ENCODE data around the gene VAMP7. TPM values are rescaled to one million over a fixed set of nuclear protein-coding genes. Genes with fewer than 3 reads are reported as not detected.

The VAMP7 gene
- total and polyA plus RNA-seq, 9 of the 15 experiments (the other 6 are each of a cell fraction or from before 2014, with no cell fraction given): 38.4 to 100 (median 67.7) TPM

DNA sequence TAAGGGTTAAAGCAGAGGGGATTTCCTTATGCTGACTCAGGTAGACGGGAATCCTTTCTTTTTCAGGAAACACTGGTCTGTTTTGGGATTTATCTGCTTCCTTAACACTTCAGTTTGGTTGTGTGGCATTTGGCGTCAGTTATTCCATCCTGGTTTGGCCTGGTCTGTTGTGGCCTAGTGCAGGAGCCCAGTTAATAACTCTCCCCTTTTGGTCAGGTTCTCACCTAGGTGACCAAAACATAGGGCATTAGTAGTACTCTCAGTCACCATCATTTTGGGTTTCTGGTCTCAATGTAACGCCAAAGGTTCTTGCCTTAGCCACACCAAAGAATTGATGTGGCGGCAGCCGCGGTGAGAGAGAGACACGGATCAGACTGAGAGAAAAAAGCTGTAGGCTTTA, 76.7 kb downstream of the VAMP7 start:
- DNase-seq (ENCODE audit: extremely low read depth in 1 of 4, low spot score in 3 of 4) (no peak), FAIRE-seq (no peak), ATAC-seq (peak; percentile 53; the same call in 2 of the 3 replicates)
- ChIA-PET CTCF (ENCODE audit: low intra/inter-chr PET ratio) (no interaction called here), POLR2A (no interaction called here)
- peak overlapping the region; percentile 47; the same call in 1 of the 3 replicates for H3K27ac ChIP-seq (ENCODE audit: extremely low read depth, low read depth, low read length)
- no peak overlapping the region for H3K4me3 ChIP-seq
- H3K4me1 ChIP-seq (replicated peaks in 1 of 2; ENCODE audit: control insufficient read depth in 2 of 2, insufficient read depth in 2 of 2, low read length in 2 of 2): peaks cover 0 to 26% of the 10 kb centered on the region in 2 experiments; a peak in 4 of 5 replicates
- no peak overlapping the region for H3K4me2 ChIP-seq (ENCODE audit: insufficient read depth, low read length)
- no peak overlapping the region for H3K9ac ChIP-seq (ENCODE audit: insufficient read depth in 1 of 2, low read depth in 2 of 2, low read length in 2 of 2)
- H3K9me3 ChIP-seq (replicated peaks; ENCODE audit: control insufficient read depth, insufficient read depth, low read depth, low read length): no peaks in the 10 kb centered on the region; the same call in 1 of the 2 replicates
- peak overlapping the region; percentile 84 for H2AFZ ChIP-seq (ENCODE audit: low read depth, low read length)
- no TSS peak for BruUV-seq (replicated peaks)
- no peaks in the 10 kb centered on the region for H3K27me3 ChIP-seq (ENCODE audit: control insufficient read depth in 2 of 2, insufficient read depth in 2 of 2, low read length in 2 of 2)
- H3K79me2 ChIP-seq (ENCODE audit: control insufficient read depth, insufficient read depth, low read length): no peaks in the 10 kb centered on the region
- in situ Hi-C loops (cut with MboI): no loop called here
- H3K36me3 ChIP-seq (ENCODE audit: control insufficient read depth, insufficient read depth, low read length): no peaks in the 10 kb centered on the region
- 57% methylated on average over 3 of the region's 7 CpGs for WGBS (ENCODE audit: insufficient coverage, low coverage, missing lambda C conversion rate)
- no peaks in the 10 kb centered on the region for H3K9me1 ChIP-seq (ENCODE audit: control insufficient read depth, insufficient read depth, low read length)
- intact Hi-C loops (cut with micrococcal nuclease): no loop called here
- H4K20me1 ChIP-seq (replicated peaks; ENCODE audit: control insufficient read depth, insufficient read depth, low read length): no peaks in the 10 kb centered on the region
- TF ChIP-seq ZNF316 (IDR thresholded peaks at IDR 0.05): peak; percentile 66
- no peak for TF ChIP-seq ZNF740 (CRISPR knock-in tag; IDR thresholded peaks at IDR 0.05)
- 0 out of 4 replicates have a peak, but pooled peaks of 1 of the 2 experiments have one; percentile 38 for TF ChIP-seq ZNF740 (tag; IDR thresholded peaks at IDR 0.05)
- no peak for TF ChIP-seq ID3 (CRISPR knock-in tag; IDR thresholded peaks at IDR 0.05)
- TF ChIP-seq ID3 (tag; IDR thresholded peaks at IDR 0.05): peak; percentile 56; the same call in 1 of the 2 replicates
- no peak for TF ChIP-seq SRSF3 (IDR thresholded peaks at IDR 0.05; ENCODE audit: insufficient read depth, low read length)
- TF ChIP-seq THAP12 (CRISPR knock-in tag; IDR thresholded peaks at IDR 0.05): no peak
- no peak for TF ChIP-seq CREBBP (IDR thresholded peaks at IDR 0.05; ENCODE audit: low read depth, low read length)
- no peak for TF ChIP-seq GMEB1 (CRISPR knock-in tag; IDR thresholded peaks at IDR 0.05)
- TF ChIP-seq SMAD4 (CRISPR knock-in tag; conservative IDR thresholded peaks at IDR 0.05): peak; percentile 50
- TF ChIP-seq, protein P1, sequence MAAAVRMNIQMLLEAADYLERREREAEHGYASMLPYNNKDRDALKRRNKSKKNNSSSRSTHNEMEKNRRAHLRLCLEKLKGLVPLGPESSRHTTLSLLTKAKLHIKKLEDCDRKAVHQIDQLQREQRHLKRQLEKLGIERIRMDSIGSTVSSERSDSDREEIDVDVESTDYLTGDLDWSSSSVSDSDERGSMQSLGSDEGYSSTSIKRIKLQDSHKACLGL (CRISPR knock-in tag; IDR thresholded peaks at IDR 0.05; ENCODE audit: borderline replicate concordance, poor library complexity, severe bottlenecking): no peak
- no peak for TF ChIP-seq SMAD3 (CRISPR knock-in tag; conservative IDR thresholded peaks at IDR 0.05)
- TF ChIP-seq C11orf30 (IDR thresholded peaks at IDR 0.05; ENCODE audit: low read depth): 0 out of 2 replicates have a peak, but pooled peaks have one; percentile 28
- TF ChIP-seq DMBX1 (CRISPR knock-in tag; IDR thresholded peaks at IDR 0.05; ENCODE audit: borderline replicate concordance): 0 out of 2 replicates have a peak, but pooled peaks have one; percentile 14
